Measurements from ENCODE around the gene SCNM1.

GRCh38 chr1:151147132-151147503 lies 18.8 kb upstream of the SCNM1 start:
- TF ChIP-seq CTCF (IDR thresholded peaks at IDR 0.05; ENCODE audit: low read depth, low read length) (no peak), POLR2A (IDR thresholded peaks at IDR 0.05; ENCODE audit: extremely low read depth, insufficient read length) (no peak), MAX (IDR thresholded peaks at IDR 0.05; ENCODE audit: low read depth, low read length) (no peak), MYC (IDR thresholded peaks at IDR 0.05; ENCODE audit: low read depth, low read length) (no peak)

All from NB4 (cell line).